HFFc6 (cell line): ENCODE measurements around the gene ZNF519. TPM values are rescaled to one million over a fixed set of nuclear protein-coding genes. Genes with fewer than 3 reads are reported as not detected.
"Not testable (repeated sequence)": the region's sequence is repeated elsewhere in the genome, so short reads cannot be mapped to it uniquely, and the experiment has no call there.

Experiments used
- DNase-seq: peaks from one replicate; pipeline ENCODE4 v3.0.0-alpha.2; 2018
- H3K27ac Mint-ChIP-seq: 2 replicates; pipeline ENCODE4 v1.8.0; 2020; ENCODE audit warnings: mild to moderate bottlenecking, mixed read lengths
- H3K27me3 Mint-ChIP-seq: 2 replicates; pipeline ENCODE4 v1.8.0; 2021; ENCODE audit warnings: mild to moderate bottlenecking, moderate library complexity, mixed read lengths; ENCODE audit not compliant: insufficient read depth
- H3K36me3 Mint-ChIP-seq: 2 replicates; pipeline ENCODE4 v1.8.0; 2021; ENCODE audit warnings: low read depth, mixed read lengths
- H3K4me1 Mint-ChIP-seq: 2 replicates; pipeline ENCODE4 v1.8.0; 2020; ENCODE audit warnings: low read depth, mixed read lengths
- H3K4me3 Mint-ChIP-seq: 2 replicates; pipeline ENCODE4 v1.8.0; 2020; ENCODE audit warnings: mild to moderate bottlenecking, moderate library complexity, mixed read lengths
- H3K9me3 Mint-ChIP-seq: 2 replicates; pipeline ENCODE4 v1.8.0; 2020; ENCODE audit warnings: mild to moderate bottlenecking, mixed read lengths
- total RNA-seq, 6 experiments: library from RNA; stranded (reverse); fragmentation: NEBNext Ultra II Directional; extraction: Animal tissue kit (Norgen Biotek cat#: 25700); gene quantifications; 2 replicates in 1 of 6; 3 replicates in 5 of 6; pipeline ENCODE4 v1.2.3, GENCODE V29; 2021

The ZNF519 gene
- total RNA-seq, 6 experiments from 2014 or later = 1.8 to 3.3 (median 2.9) TPM

GRCh38 chr18:14171301-14172141 is 39.3 kb upstream of the ZNF519 start:
- peaks cover 23% of the 10 kb centered on the region for H3K9me3 Mint-ChIP-seq
- H3K36me3 Mint-ChIP-seq, DNase-seq, H3K4me1 Mint-ChIP-seq, H3K27ac Mint-ChIP-seq, H3K27me3 Mint-ChIP-seq, H3K4me3 Mint-ChIP-seq: not testable (repeated sequence)

GRCh38 chr18:14170367-14171036 is 38.3 kb upstream of the ZNF519 start:
- not testable (repeated sequence) for DNase-seq, H3K27me3 Mint-ChIP-seq, H3K27ac Mint-ChIP-seq, H3K4me1 Mint-ChIP-seq, H3K36me3 Mint-ChIP-seq, H3K4me3 Mint-ChIP-seq
- peaks cover 23% of the 10 kb centered on the region for H3K9me3 Mint-ChIP-seq

GRCh38 chr18:14162915-14163314 is 30.7 kb upstream of the ZNF519 start:
- H3K9me3 Mint-ChIP-seq, H3K4me1 Mint-ChIP-seq, H3K27me3 Mint-ChIP-seq, H3K27ac Mint-ChIP-seq, H3K36me3 Mint-ChIP-seq, DNase-seq, H3K4me3 Mint-ChIP-seq: not testable (repeated sequence)

- not testable (repeated sequence) for DNase-seq, H3K9me3 Mint-ChIP-seq, H3K27ac Mint-ChIP-seq, H3K4me1 Mint-ChIP-seq, H3K4me3 Mint-ChIP-seq, H3K36me3 Mint-ChIP-seq, H3K27me3 Mint-ChIP-seq
Observed at GRCh38 chr18:14151564-14152113, 19.4 kb upstream of the ZNF519 start.

GRCh38 chr18:14150766-14151165 is 18.5 kb upstream of the ZNF519 start:
- H3K9me3 Mint-ChIP-seq, H3K27ac Mint-ChIP-seq, H3K4me3 Mint-ChIP-seq, H3K36me3 Mint-ChIP-seq, H3K4me1 Mint-ChIP-seq, DNase-seq, H3K27me3 Mint-ChIP-seq: not testable (repeated sequence)

- H3K27ac Mint-ChIP-seq, H3K4me3 Mint-ChIP-seq, H3K36me3 Mint-ChIP-seq, DNase-seq, H3K9me3 Mint-ChIP-seq, H3K27me3 Mint-ChIP-seq, H3K4me1 Mint-ChIP-seq: not testable (repeated sequence)
Observed at GRCh38 chr18:14149916-14150420, 17.7 kb upstream of the ZNF519 start.

- H3K27me3 Mint-ChIP-seq, H3K9me3 Mint-ChIP-seq, H3K27ac Mint-ChIP-seq, H3K36me3 Mint-ChIP-seq, H3K4me1 Mint-ChIP-seq, H3K4me3 Mint-ChIP-seq, DNase-seq: not testable (repeated sequence)
Observed at GRCh38 chr18:14149121-14149850, 17.1 kb upstream of the ZNF519 start.

- H3K4me3 Mint-ChIP-seq, DNase-seq, H3K27ac Mint-ChIP-seq, H3K36me3 Mint-ChIP-seq, H3K4me1 Mint-ChIP-seq, H3K9me3 Mint-ChIP-seq, H3K27me3 Mint-ChIP-seq: not testable (repeated sequence)
Observed at GRCh38 chr18:14147935-14148865, 16.0 kb upstream of the ZNF519 start.

GRCh38 chr18:14146771-14147170 is 14.5 kb upstream of the ZNF519 start:
- H3K27ac Mint-ChIP-seq, DNase-seq, H3K4me1 Mint-ChIP-seq, H3K9me3 Mint-ChIP-seq, H3K27me3 Mint-ChIP-seq, H3K4me3 Mint-ChIP-seq, H3K36me3 Mint-ChIP-seq: not testable (repeated sequence)

- H3K36me3 Mint-ChIP-seq, H3K27me3 Mint-ChIP-seq, H3K4me3 Mint-ChIP-seq, DNase-seq, H3K4me1 Mint-ChIP-seq, H3K27ac Mint-ChIP-seq, H3K9me3 Mint-ChIP-seq: not testable (repeated sequence)
Observed at GRCh38 chr18:14145581-14146338, 13.5 kb upstream of the ZNF519 start.

GRCh38 chr18:14145021-14145420 is 12.8 kb upstream of the ZNF519 start:
- H3K4me1 Mint-ChIP-seq, H3K27ac Mint-ChIP-seq, DNase-seq, H3K4me3 Mint-ChIP-seq, H3K9me3 Mint-ChIP-seq, H3K36me3 Mint-ChIP-seq, H3K27me3 Mint-ChIP-seq: not testable (repeated sequence)
